GM06990 (cell line): ENCODE results near the gene NEK8.

Experiments
- DNase-seq: peaks from one replicate; pipeline ENCODE4 v3.0.0-alpha.2; 2011; ENCODE audit not compliant: insufficient read length; ENCODE audit errors: extremely low read depth
- H3K27me3 ChIP-seq: replicated peaks from 2 replicates; pipeline ENCODE4 v1.6.0; 2011; ENCODE audit warnings: low read length; ENCODE audit not compliant: control insufficient read depth, insufficient read depth
- H3K36me3 ChIP-seq: 2 replicates; pipeline ENCODE4 v1.5.1; 2011; ENCODE audit warnings: low read length; ENCODE audit not compliant: control insufficient read depth, insufficient read depth
- H3K4me3 ChIP-seq: replicated peaks from 2 replicates; pipeline ENCODE4 v1.5.1; 2011; ENCODE audit warnings: low read depth, mild to moderate bottlenecking, control low read depth, low read length
- CTCF ChIP-seq: IDR thresholded peaks from 2 replicates; pipeline ENCODE4 v1.5.1; 2011; ENCODE audit warnings: low read length, control low read depth, mild to moderate bottlenecking, inconsistent platforms; ENCODE audit not compliant: insufficient read depth, poor library complexity, severe bottlenecking

NEK8 gene

GRCh38 chr17:28688481-28688880 lies 40.1 kb upstream of the NEK8 start:
- H3K36me3 ChIP-seq: peaks cover 52% of the 10 kb centered on the region
- H3K27me3 ChIP-seq: no peaks in the 10 kb centered on the region
- no peak overlapping the region for H3K4me3 ChIP-seq
- DNase-seq: no peak
- no peak for TF ChIP-seq CTCF

- H3K4me3 ChIP-seq: no peak overlapping the region
- DNase-seq: no peak
- TF ChIP-seq CTCF: no peak
- H3K27me3 ChIP-seq: no peaks in the 10 kb centered on the region
- H3K36me3 ChIP-seq: peaks cover 57% of the 10 kb centered on the region
These were observed 39.6 kb upstream of the NEK8 start for GRCh38 chr17:28689011-28689410.

- no peaks in the 10 kb centered on the region for H3K27me3 ChIP-seq
- TF ChIP-seq CTCF: no peak
- DNase-seq: no peak
- H3K4me3 ChIP-seq: no peak overlapping the region
- H3K36me3 ChIP-seq: peaks cover 57% of the 10 kb centered on the region
These were observed 34.7 kb upstream of the NEK8 start for GRCh38 chr17:28693869-28694268.

- no peak for DNase-seq
- H3K36me3 ChIP-seq: peaks cover 70% of the 10 kb centered on the region
- no peak for TF ChIP-seq CTCF
These were observed 30.2 kb upstream of the NEK8 start for GRCh38 chr17:28698253-28698941.

GRCh38 chr17:28700278-28700677 lies 28.3 kb upstream of the NEK8 start:
- TF ChIP-seq CTCF: no peak
- H3K27me3 ChIP-seq: no peaks in the 10 kb centered on the region
- H3K4me3 ChIP-seq: no peak overlapping the region
- peaks cover 66% of the 10 kb centered on the region for H3K36me3 ChIP-seq
- DNase-seq: no peak

More at GRCh38 chr17:28698253-28698941, 30.2 kb upstream of the NEK8 start:
- Histone ChIP-seq H3K27me3 (no peaks in the 10 kb centered on the region), H3K4me3 (no peak overlapping the region)

- Histone ChIP-seq H3K36me3 (peaks cover 64% of the 10 kb centered on the region), H3K4me3 (no peak overlapping the region), H3K27me3 (no peaks in the 10 kb centered on the region)
- TF ChIP-seq CTCF: no peak
- DNase-seq: no peak
These were observed 27.6 kb upstream of the NEK8 start for GRCh38 chr17:28700830-28701492.
